Measurements from ENCODE around the gene FRMD4A. TPM values are rescaled to one million over a fixed set of nuclear protein-coding genes. Genes with fewer than 3 reads are reported as not detected.

The FRMD4A gene
- total RNA-seq, 4 donors from 2014 or later = 5.6 to 34.1 (median 19.4) TPM

GRCh38 chr10:13827076-13827797 is 503.5 kb downstream of the FRMD4A start:
- no peak overlapping the region for H3K27ac ChIP-seq

GRCh38 chr10:13823709-13824405 is 506.9 kb downstream of the FRMD4A start:
- Histone ChIP-seq H3K27ac (no peak overlapping the region), H3K9me3 (no peaks in the 10 kb centered on the region), H3K27me3 (no peaks in the 10 kb centered on the region), H3K36me3 (no peaks in the 10 kb centered on the region), H3K4me3 (no peak overlapping the region), H3K4me1 (no peaks in the 10 kb centered on the region)
- DNase-seq = no peak
- TF ChIP-seq CTCF (IDR thresholded peaks at IDR 0.05) (no peak), POLR2A (IDR thresholded peaks at IDR 0.05) (no peak)
- intact Hi-C loops (cut with DNase I; ENCODE audit: low total_unique reads) = no loop called here

More at GRCh38 chr10:13827076-13827797, 503.5 kb downstream of the FRMD4A start:
- H3K9me3 ChIP-seq = no peaks in the 10 kb centered on the region
- no peaks in the 10 kb centered on the region for H3K4me1 ChIP-seq
- no peak overlapping the region for H3K4me3 ChIP-seq
- no peak for TF ChIP-seq POLR2A (IDR thresholded peaks at IDR 0.05)
- no peak for TF ChIP-seq CTCF (IDR thresholded peaks at IDR 0.05)
- intact Hi-C loops (cut with DNase I; ENCODE audit: low total_unique reads) = no loop called here
- no peaks in the 10 kb centered on the region for H3K36me3 ChIP-seq
- no peak for DNase-seq
- no peaks in the 10 kb centered on the region for H3K27me3 ChIP-seq

DNA sequence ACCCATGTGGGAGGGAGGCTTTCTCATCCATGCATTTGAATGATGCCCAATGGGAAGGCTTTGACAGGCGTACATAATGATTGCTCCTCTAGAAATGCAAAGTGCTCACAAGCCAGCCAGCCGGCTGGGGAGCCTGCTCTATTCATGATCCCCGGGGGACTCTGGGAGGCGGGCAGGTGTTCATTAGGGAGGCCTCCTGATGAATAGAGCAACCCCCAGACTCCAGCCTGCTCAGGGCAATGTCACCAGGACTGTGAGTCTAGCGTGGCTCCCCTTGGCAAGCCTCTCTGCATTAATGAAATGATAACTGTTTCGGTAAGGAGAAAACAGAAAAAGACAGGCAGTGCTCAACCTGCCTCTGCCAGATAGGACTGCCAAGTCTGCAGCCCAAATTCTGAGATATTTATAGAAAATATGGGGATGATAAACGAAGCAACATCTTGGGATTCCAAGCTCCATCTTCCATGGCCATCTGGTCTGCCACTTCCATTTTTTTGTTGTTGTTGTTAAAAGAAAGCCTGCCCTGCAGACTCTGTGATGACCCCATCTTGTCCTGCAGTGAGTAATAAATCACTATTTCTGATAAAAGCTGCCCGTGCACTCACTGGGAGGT is 507.5 kb downstream of the FRMD4A start:
- Histone ChIP-seq H3K27me3 (no peaks in the 10 kb centered on the region), H3K9me3 (no peaks in the 10 kb centered on the region), H3K4me1 (no peaks in the 10 kb centered on the region), H3K36me3 (no peaks in the 10 kb centered on the region), H3K27ac (no peak overlapping the region), H3K4me3 (no peak overlapping the region)
- DNase-seq = no peak
- intact Hi-C loops (cut with DNase I; ENCODE audit: low total_unique reads) = no loop called here
- TF ChIP-seq CTCF (IDR thresholded peaks at IDR 0.05) = no peak
- TF ChIP-seq POLR2A (IDR thresholded peaks at IDR 0.05) = no peak

DNA sequence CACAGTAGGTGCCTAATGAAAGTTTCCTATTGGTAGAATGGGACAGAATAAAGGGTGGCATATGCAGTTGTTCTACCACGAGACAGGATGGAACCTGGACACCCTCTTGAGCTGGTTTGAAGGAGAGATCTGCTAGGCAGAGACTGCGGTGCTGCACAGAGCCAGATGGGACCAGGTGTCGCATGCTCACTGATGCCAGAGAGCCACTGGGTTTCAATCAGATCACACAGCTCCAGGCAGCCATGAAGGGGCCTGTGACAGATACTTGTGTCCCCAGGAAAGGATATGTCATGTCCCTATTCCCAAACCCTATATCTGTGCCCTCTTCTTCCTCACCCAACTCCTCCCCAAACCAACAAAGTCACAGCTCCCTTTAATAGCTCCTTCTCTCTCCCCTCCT is 508.2 kb downstream of the FRMD4A start:
- no peak overlapping the region for H3K27ac ChIP-seq
- no peak for TF ChIP-seq CTCF (IDR thresholded peaks at IDR 0.05)
- no peak for TF ChIP-seq POLR2A (IDR thresholded peaks at IDR 0.05)
- no peaks in the 10 kb centered on the region for H3K36me3 ChIP-seq
- H3K4me3 ChIP-seq = no peak overlapping the region
- H3K27me3 ChIP-seq = no peaks in the 10 kb centered on the region
- no peak for DNase-seq
- H3K9me3 ChIP-seq = no peaks in the 10 kb centered on the region
- no peaks in the 10 kb centered on the region for H3K4me1 ChIP-seq
- intact Hi-C loops (cut with DNase I; ENCODE audit: low total_unique reads) = no loop called here

DNA sequence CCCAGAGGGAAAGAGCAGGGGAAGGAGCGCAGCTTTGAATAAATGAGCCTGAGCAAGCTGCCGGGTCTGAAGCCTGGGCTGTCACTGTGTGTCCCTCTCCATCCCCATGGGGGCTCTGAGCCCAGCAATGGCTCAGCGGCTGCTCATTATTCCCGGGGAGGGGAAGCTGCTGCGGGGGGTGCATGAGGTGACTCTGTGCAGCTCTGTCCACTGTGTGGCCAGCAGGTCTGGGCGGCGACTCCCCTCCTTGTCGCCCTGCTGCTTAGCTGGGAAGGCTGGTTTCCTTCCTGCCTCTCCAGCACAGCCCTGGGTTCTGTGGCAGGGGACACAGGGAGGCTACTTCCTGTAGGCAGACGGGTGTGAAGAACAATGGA is 509.8 kb downstream of the FRMD4A start:
- intact Hi-C loops (cut with DNase I; ENCODE audit: low total_unique reads) = no loop called here
- Histone ChIP-seq H3K9me3 (no peaks in the 10 kb centered on the region), H3K27ac (no peak overlapping the region), H3K36me3 (no peaks in the 10 kb centered on the region), H3K27me3 (no peaks in the 10 kb centered on the region), H3K4me3 (no peak overlapping the region), H3K4me1 (no peaks in the 10 kb centered on the region)
- no peak for TF ChIP-seq POLR2A (IDR thresholded peaks at IDR 0.05)
- no peak for TF ChIP-seq CTCF (IDR thresholded peaks at IDR 0.05)
- DNase-seq = no peak

Data from uterus (tissue), 4 donors.